ENCODE data around the gene RANBP17. TPM values are rescaled to one million over a fixed set of nuclear protein-coding genes. Genes with fewer than 3 reads are reported as not detected.
"Not testable (repeated sequence)": the region's sequence is repeated elsewhere in the genome, so short reads cannot be mapped to it uniquely, and the experiment has no call there.

Gene RANBP17
- total RNA-seq, 2 experiments from 2014 or later, result not detected

GRCh38 chr5:170985486-170985885, 123.7 kb downstream of the RANBP17 start:
- CTCF ChIA-PET, result no interaction called here
- POLR2A ChIA-PET, result no interaction called here
- no peak overlapping the region for H3K27ac Mint-ChIP-seq
- no peaks in the 10 kb centered on the region for H3K27me3 Mint-ChIP-seq
- no peak overlapping the region for H3K4me3 Mint-ChIP-seq
- no peaks in the 10 kb centered on the region for H3K36me3 Mint-ChIP-seq
- no peak for DNase-seq
- intact Hi-C loops (cut with micrococcal nuclease), result no loop called here
- peaks cover 13% of the 10 kb centered on the region for H3K9me3 Mint-ChIP-seq
- no peaks in the 10 kb centered on the region for H3K4me1 Mint-ChIP-seq (ENCODE audit: low read depth)

- Mint-ChIP-seq H3K27me3 (no peaks in the 10 kb centered on the region), H3K27ac (no peak overlapping the region), H3K36me3 (no peaks in the 10 kb centered on the region), H3K4me3 (no peak overlapping the region), H3K9me3 (peaks cover 2% of the 10 kb centered on the region), H3K4me1 (ENCODE audit: low read depth) (no peaks in the 10 kb centered on the region)
- intact Hi-C loops (cut with micrococcal nuclease), result no loop called here
- ChIA-PET CTCF (no interaction called here), POLR2A (no interaction called here)
- DNase-seq, result no peak
These were observed 124.8 kb downstream of the RANBP17 start for GRCh38 chr5:170986598-170986997.

DNA sequence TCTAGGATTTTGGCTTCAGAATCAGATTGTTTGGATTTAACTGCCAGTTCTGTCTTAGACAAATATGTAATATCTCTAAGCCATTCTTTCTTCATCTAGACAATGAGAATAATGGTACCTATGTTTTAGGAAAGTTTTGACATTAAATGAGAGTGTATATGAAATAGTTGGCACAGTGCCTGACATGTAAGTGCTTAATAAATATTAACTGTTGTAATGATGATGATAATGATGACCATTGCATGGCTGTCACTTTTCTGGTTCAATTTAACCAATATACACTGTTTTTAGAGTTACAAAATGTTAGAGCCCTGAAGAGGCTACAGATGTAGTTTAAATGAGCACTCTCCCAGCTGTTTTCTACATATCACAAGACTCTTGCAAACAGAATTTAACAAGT, 131.7 kb downstream of the RANBP17 start:
- CTCF ChIA-PET, result no interaction called here

GRCh38 chr5:171010086-171010485, 148.3 kb downstream of the RANBP17 start:
- H3K36me3 Mint-ChIP-seq, result no peaks in the 10 kb centered on the region
- H3K27ac Mint-ChIP-seq, result no peak overlapping the region
- H3K9me3 Mint-ChIP-seq, result peaks cover 7% of the 10 kb centered on the region
- H3K4me3 Mint-ChIP-seq, result no peak overlapping the region
- H3K27me3 Mint-ChIP-seq, result no peaks in the 10 kb centered on the region
- intact Hi-C loops (cut with micrococcal nuclease), result no loop called here
- no peaks in the 10 kb centered on the region for H3K4me1 Mint-ChIP-seq (ENCODE audit: low read depth)
- ChIA-PET CTCF (no interaction called here), POLR2A (no interaction called here)
- DNase-seq, result no peak

More for the DNA sequence above, 131.7 kb downstream of the RANBP17 start:
- intact Hi-C loops (cut with micrococcal nuclease), result no loop called here
- H3K27me3 Mint-ChIP-seq, result no peaks in the 10 kb centered on the region
- H3K9me3 Mint-ChIP-seq, result no peaks in the 10 kb centered on the region
- H3K4me3 Mint-ChIP-seq, result no peak overlapping the region
- no peaks in the 10 kb centered on the region for H3K4me1 Mint-ChIP-seq (ENCODE audit: low read depth)
- no peak overlapping the region for H3K27ac Mint-ChIP-seq
- no peaks in the 10 kb centered on the region for H3K36me3 Mint-ChIP-seq
- POLR2A ChIA-PET, result no interaction called here
- DNase-seq, result no peak

DNA sequence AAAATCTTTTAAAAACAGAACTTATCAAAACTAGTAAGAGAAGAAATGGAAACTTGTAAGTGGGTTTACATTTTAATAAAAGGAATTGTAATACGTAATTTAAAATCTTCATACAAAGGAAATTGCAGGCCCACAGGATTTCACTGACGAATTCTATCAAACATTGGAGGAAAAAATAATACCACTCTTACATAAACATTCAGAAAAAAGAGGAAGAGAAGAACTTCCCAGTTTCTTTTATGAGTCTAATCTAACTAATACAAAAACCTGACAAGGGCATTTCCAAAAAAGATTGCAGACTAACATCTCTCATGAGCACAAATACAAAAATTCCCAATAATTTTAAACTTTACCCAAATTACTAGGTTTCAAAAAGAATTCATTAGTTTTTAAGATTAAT, 149.0 kb downstream of the RANBP17 start:
- POLR2A ChIA-PET, result no interaction called here
- Mint-ChIP-seq H3K27ac (no peak overlapping the region), H3K27me3 (no peaks in the 10 kb centered on the region)

DNA sequence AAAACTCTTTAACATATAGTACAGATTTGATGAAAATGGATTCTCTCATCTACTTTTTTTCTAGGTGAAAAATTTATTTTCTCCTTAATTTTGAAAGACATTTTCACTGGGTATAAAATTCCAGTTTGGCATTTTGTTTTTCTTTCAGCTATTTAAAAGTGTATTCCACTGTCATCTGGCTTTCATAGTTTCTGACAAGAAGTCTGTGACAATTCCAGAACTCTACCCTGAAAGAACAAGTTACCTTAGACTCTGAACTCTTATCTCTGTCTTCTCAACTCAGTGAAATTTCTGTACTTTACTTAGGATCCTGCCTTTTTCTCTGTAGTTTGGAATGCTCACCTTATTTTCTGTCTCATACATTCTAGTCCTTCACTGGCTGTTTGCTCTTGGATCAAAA, 161.7 kb downstream of the RANBP17 start:
- Mint-ChIP-seq H3K36me3 (no peaks in the 10 kb centered on the region), H3K9me3 (peaks cover 5% of the 10 kb centered on the region), H3K27ac (no peak overlapping the region), H3K27me3 (no peaks in the 10 kb centered on the region), H3K4me1 (ENCODE audit: low read depth) (no peaks in the 10 kb centered on the region), H3K4me3 (no peak overlapping the region)
- intact Hi-C loops (cut with micrococcal nuclease), result no loop called here
- no peak for DNase-seq
- POLR2A ChIA-PET, result no interaction called here
- CTCF ChIA-PET, result no interaction called here

More for the DNA sequence above, 149.0 kb downstream of the RANBP17 start:
- H3K36me3 Mint-ChIP-seq, result no peaks in the 10 kb centered on the region
- intact Hi-C loops (cut with micrococcal nuclease), result no loop called here
- H3K4me1 Mint-ChIP-seq (ENCODE audit: low read depth), result no peaks in the 10 kb centered on the region
- CTCF ChIA-PET, result no interaction called here
- H3K9me3 Mint-ChIP-seq, result peaks cover 7% of the 10 kb centered on the region
- no peak overlapping the region for H3K4me3 Mint-ChIP-seq
- DNase-seq, result no peak

DNA sequence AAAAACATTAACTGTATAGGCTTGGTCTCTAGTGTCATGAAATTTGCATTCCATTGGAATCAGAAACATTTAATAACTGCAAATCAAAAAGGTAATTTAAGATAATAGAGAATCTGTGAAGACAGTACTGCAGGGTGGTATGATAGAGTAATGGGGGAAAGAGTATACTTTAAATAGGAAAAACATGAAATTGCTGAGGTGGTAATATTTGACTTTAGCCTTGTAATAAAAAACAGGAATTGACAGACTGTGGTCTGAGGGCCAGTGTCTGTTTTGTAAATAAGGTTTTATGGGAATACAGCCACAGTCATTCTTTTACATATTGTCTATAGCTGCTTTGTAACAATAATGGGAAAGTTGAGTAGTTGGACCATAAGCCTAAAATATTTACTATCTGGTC, 162.3 kb downstream of the RANBP17 start:
- Mint-ChIP-seq H3K9me3 (peaks cover 5% of the 10 kb centered on the region), H3K27ac (no peak overlapping the region), H3K27me3 (no peaks in the 10 kb centered on the region), H3K4me1 (ENCODE audit: low read depth) (no peaks in the 10 kb centered on the region), H3K4me3 (no peak overlapping the region), H3K36me3 (no peaks in the 10 kb centered on the region)
- intact Hi-C loops (cut with micrococcal nuclease), result no loop called here
- CTCF ChIA-PET, result no interaction called here
- POLR2A ChIA-PET, result no interaction called here
- DNase-seq, result no peak

GRCh38 chr5:171029401-171029800, 167.6 kb downstream of the RANBP17 start:
- H3K9me3 Mint-ChIP-seq, result peaks cover 3% of the 10 kb centered on the region
- H3K4me3 Mint-ChIP-seq, result no peak overlapping the region
- ChIA-PET CTCF (no interaction called here), POLR2A (no interaction called here)
- no peak for DNase-seq
- no peak overlapping the region for H3K27ac Mint-ChIP-seq
- no peaks in the 10 kb centered on the region for H3K4me1 Mint-ChIP-seq (ENCODE audit: low read depth)
- H3K36me3 Mint-ChIP-seq, result no peaks in the 10 kb centered on the region
- intact Hi-C loops (cut with micrococcal nuclease), result no loop called here
- no peaks in the 10 kb centered on the region for H3K27me3 Mint-ChIP-seq

DNA sequence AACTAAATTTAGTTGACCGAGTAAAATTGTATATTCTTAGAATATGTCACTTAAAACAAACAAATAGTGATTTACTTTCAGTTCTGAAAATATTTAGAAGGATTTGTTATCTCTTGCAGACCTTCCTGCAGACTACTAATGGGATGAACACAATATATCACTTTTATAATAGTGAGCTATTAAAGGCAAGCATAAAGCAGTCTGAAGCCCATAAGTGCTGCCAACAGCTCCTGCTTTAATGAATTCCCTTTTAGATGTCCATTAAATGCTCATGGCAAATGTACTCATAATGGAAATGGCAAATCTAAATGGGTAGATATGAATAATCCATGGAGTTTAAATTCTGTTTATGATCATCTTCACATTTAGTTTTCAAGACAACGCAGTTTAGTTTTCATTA, 170.2 kb downstream of the RANBP17 start:
- CTCF ChIA-PET, result no interaction called here
- no peak overlapping the region for H3K27ac Mint-ChIP-seq
- no peak for DNase-seq
- intact Hi-C loops (cut with micrococcal nuclease), result loop anchor here (5.0 kb wide), 1 partner anchor 530 kb away; the partner anchor contains the start of gene KCNIP1
- POLR2A ChIA-PET, result no interaction called here
- no peaks in the 10 kb centered on the region for H3K27me3 Mint-ChIP-seq
- H3K36me3 Mint-ChIP-seq, result no peaks in the 10 kb centered on the region
- no peaks in the 10 kb centered on the region for H3K4me1 Mint-ChIP-seq (ENCODE audit: low read depth)
- H3K4me3 Mint-ChIP-seq, result no peak overlapping the region
- no peaks in the 10 kb centered on the region for H3K9me3 Mint-ChIP-seq

- H3K4me1 Mint-ChIP-seq (ENCODE audit: low read depth), result no peaks in the 10 kb centered on the region
- ChIA-PET CTCF (no interaction called here), POLR2A (no interaction called here)
- intact Hi-C loops (cut with micrococcal nuclease), result loop anchor here (5.0 kb wide), 1 partner anchor 530 kb away; the partner anchor contains the start of gene KCNIP1
- H3K9me3 Mint-ChIP-seq, result no peaks in the 10 kb centered on the region
- DNase-seq, result no peak
- H3K27me3 Mint-ChIP-seq, result no peaks in the 10 kb centered on the region
- no peak overlapping the region for H3K27ac Mint-ChIP-seq
- H3K36me3 Mint-ChIP-seq, result no peaks in the 10 kb centered on the region
- no peak overlapping the region for H3K4me3 Mint-ChIP-seq
These were observed 170.7 kb downstream of the RANBP17 start for GRCh38 chr5:171032435-171032973.

GRCh38 chr5:171041893-171042292, 180.1 kb downstream of the RANBP17 start:
- H3K36me3 Mint-ChIP-seq; H3K9me3 Mint-ChIP-seq; DNase-seq; CTCF ChIA-PET; H3K4me1 Mint-ChIP-seq (ENCODE audit: low read depth); H3K27ac Mint-ChIP-seq; intact Hi-C loops (cut with micrococcal nuclease); POLR2A ChIA-PET; H3K27me3 Mint-ChIP-seq; H3K4me3 Mint-ChIP-seq: not testable (repeated sequence)

DNA sequence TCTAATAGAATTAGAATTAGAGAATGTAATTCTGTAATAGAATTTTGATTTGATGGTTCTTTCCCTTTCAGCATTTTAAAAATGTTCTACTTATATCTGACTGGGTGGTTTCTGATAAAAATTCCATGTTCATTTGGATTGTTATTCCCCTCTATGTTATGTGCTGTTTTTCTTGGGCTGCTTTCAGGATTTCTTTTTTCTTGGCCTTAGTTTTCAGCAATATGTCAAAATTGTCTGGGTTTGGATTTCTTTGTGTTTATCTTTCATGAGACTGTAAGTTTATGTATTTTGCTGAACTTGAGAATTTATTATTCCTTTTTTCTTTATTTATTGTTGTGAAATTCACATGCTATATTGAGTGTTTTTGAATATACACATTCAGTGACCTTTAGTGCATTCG, 189.1 kb downstream of the RANBP17 start:
- no peak overlapping the region for H3K4me3 Mint-ChIP-seq
- CTCF ChIA-PET, result no interaction called here
- no peaks in the 10 kb centered on the region for H3K4me1 Mint-ChIP-seq (ENCODE audit: low read depth)

GRCh38 chr5:171055875-171056454, 194.1 kb downstream of the RANBP17 start:
- no peak overlapping the region for H3K4me3 Mint-ChIP-seq
- intact Hi-C loops (cut with micrococcal nuclease), result no loop called here
- POLR2A ChIA-PET, result no interaction called here
- no peak overlapping the region for H3K27ac Mint-ChIP-seq
- peaks cover 1% of the 10 kb centered on the region for H3K27me3 Mint-ChIP-seq
- no peak for DNase-seq
- peaks cover 23% of the 10 kb centered on the region for H3K9me3 Mint-ChIP-seq
- no peaks in the 10 kb centered on the region for H3K4me1 Mint-ChIP-seq (ENCODE audit: low read depth)
- H3K36me3 Mint-ChIP-seq, result no peaks in the 10 kb centered on the region
- CTCF ChIA-PET, result no interaction called here

More for the DNA sequence above, 189.1 kb downstream of the RANBP17 start:
- intact Hi-C loops (cut with micrococcal nuclease), result no loop called here
- DNase-seq, result no peak
- Mint-ChIP-seq H3K27ac (no peak overlapping the region), H3K27me3 (peaks cover 1% of the 10 kb centered on the region), H3K36me3 (no peaks in the 10 kb centered on the region), H3K9me3 (peaks cover 9% of the 10 kb centered on the region)
- POLR2A ChIA-PET, result no interaction called here
